B cell (primary cell): ENCODE data around the gene RNF175.

Source experiments
- EZH2 ChIP-seq: IDR thresholded peaks from 2 replicates; pipeline ENCODE4 v1.6.1; 2012; ENCODE audit warnings: borderline replicate concordance, low read depth, mild to moderate bottlenecking, moderate library complexity, low read length; ENCODE audit not compliant: insufficient read depth, poor library complexity, severe bottlenecking
- TF ChIP-seq, protein P1 (sequence below): fragments of 200-600 bp; IDR thresholded peaks from one replicate; pipeline ENCODE4 v1.8.0; 2022; ENCODE audit warnings: antibody characterized with exemption, mild to moderate bottlenecking

DNA sequence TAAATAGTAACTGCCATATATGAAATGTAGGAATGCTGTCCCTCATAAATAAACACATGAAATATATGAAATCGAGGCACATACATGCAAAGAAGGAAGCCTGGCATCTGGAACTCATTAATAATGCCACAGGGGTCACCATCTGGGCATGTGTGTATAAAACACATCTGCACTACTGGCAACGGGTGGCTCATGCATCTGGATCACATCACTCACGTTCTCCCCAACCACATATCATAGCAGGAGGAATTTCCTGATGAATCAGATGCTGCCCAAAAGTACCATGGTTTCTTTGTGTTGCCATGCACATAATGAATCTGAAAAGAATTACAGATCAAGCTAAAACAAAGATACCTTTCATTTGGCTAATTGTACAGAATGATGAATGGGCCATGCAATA is 28.6 kb downstream of the RNF175 start:
- TF ChIP-seq, protein P1, sequence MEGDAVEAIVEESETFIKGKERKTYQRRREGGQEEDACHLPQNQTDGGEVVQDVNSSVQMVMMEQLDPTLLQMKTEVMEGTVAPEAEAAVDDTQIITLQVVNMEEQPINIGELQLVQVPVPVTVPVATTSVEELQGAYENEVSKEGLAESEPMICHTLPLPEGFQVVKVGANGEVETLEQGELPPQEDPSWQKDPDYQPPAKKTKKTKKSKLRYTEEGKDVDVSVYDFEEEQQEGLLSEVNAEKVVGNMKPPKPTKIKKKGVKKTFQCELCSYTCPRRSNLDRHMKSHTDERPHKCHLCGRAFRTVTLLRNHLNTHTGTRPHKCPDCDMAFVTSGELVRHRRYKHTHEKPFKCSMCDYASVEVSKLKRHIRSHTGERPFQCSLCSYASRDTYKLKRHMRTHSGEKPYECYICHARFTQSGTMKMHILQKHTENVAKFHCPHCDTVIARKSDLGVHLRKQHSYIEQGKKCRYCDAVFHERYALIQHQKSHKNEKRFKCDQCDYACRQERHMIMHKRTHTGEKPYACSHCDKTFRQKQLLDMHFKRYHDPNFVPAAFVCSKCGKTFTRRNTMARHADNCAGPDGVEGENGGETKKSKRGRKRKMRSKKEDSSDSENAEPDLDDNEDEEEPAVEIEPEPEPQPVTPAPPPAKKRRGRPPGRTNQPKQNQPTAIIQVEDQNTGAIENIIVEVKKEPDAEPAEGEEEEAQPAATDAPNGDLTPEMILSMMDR: no peak
- TF ChIP-seq EZH2: no peak
